Astrocyte (in vitro differentiated cells and primary cell): ENCODE measurements around the gene ACE2. TPM values are rescaled to one million over a fixed set of nuclear protein-coding genes. Genes with fewer than 3 reads are reported as not detected.
A peak's percentile ranks its signal among the peaks of the same experiment; 100 is the strongest.

ENCODE experiments used
- DNase-seq: peaks from one replicate; pipeline ENCODE4 v3.0.0-alpha.2; 2010; ENCODE audit warnings: low read depth
- FAIRE-seq: peaks from 2 replicates; lab custom pipeline; 2011; peaks lifted over from hg19 to GRCh38; lab: Jason Lieb, UNC
- H2AFZ ChIP-seq: 2 replicates; pipeline ENCODE4 v1.6.0; 2012; ENCODE audit warnings: low read depth, low read length, inconsistent platforms
- H3K27ac ChIP-seq: 2 replicates; pipeline ENCODE4 v1.5.1; 2011; ENCODE audit warnings: low read depth, low read length, inconsistent platforms
- H3K27me3 ChIP-seq: 2 replicates; pipeline ENCODE4 v1.6.0; 2011; ENCODE audit warnings: low read length, inconsistent platforms; ENCODE audit not compliant: insufficient read depth
- H3K36me3 ChIP-seq: 2 replicates; pipeline ENCODE4 v1.5.1; 2011; ENCODE audit warnings: low read length, inconsistent platforms; ENCODE audit not compliant: insufficient read depth
- H3K4me1 ChIP-seq: 2 replicates; pipeline ENCODE4 v1.5.1; 2011; ENCODE audit warnings: low read length, inconsistent platforms; ENCODE audit not compliant: insufficient read depth
- H3K4me2 ChIP-seq: 2 replicates; pipeline ENCODE4 v1.6.0; 2012; ENCODE audit warnings: low read length, inconsistent platforms
- H3K4me3 ChIP-seq: 2 replicates; pipeline ENCODE4 v1.5.1; 2011; ENCODE audit warnings: low read depth, mild to moderate bottlenecking, low read length, inconsistent platforms; ENCODE audit not compliant: insufficient read depth
- H3K79me2 ChIP-seq: 2 replicates; pipeline ENCODE4 v1.6.0; 2012; ENCODE audit warnings: mild to moderate bottlenecking, low read length, inconsistent platforms; ENCODE audit not compliant: insufficient read depth
- H3K9ac ChIP-seq: 2 replicates; pipeline ENCODE4 v1.6.0; 2012; ENCODE audit warnings: mild to moderate bottlenecking, low read length, inconsistent platforms
- H3K9me3 ChIP-seq: 2 replicates; pipeline ENCODE4 v1.5.1; 2012; ENCODE audit warnings: low read depth, mild to moderate bottlenecking, low read length, inconsistent platforms; ENCODE audit not compliant: insufficient read depth
- H4K20me1 ChIP-seq: 2 replicates; pipeline ENCODE4 v1.6.0; 2012; ENCODE audit warnings: low read length, inconsistent platforms; ENCODE audit not compliant: insufficient read depth
- H3K27ac Mint-ChIP-seq: one replicate; pipeline ENCODE4 v1.8.0; 2021; ENCODE audit warnings: mild to moderate bottlenecking, mixed read lengths; ENCODE audit not compliant: unreplicated experiment
- H3K27me3 Mint-ChIP-seq: one replicate; pipeline ENCODE4 v1.8.0; 2021; ENCODE audit warnings: low read depth, mixed read lengths; ENCODE audit not compliant: unreplicated experiment
- H3K36me3 Mint-ChIP-seq: one replicate; pipeline ENCODE4 v1.8.0; 2021; ENCODE audit warnings: low read depth, mixed read lengths; ENCODE audit not compliant: unreplicated experiment
- H3K4me1 Mint-ChIP-seq: one replicate; pipeline ENCODE4 v1.8.0; 2021; ENCODE audit warnings: low read depth, mixed read lengths; ENCODE audit not compliant: unreplicated experiment
- H3K4me3 Mint-ChIP-seq: one replicate; pipeline ENCODE4 v1.8.0; 2021; ENCODE audit warnings: mild to moderate bottlenecking, moderate library complexity, mixed read lengths; ENCODE audit not compliant: unreplicated experiment
- H3K9me3 Mint-ChIP-seq: one replicate; pipeline ENCODE4 v1.8.0; 2021; ENCODE audit warnings: mild to moderate bottlenecking, mixed read lengths; ENCODE audit not compliant: unreplicated experiment
- CTCF ChIP-seq: IDR thresholded peaks from 2 replicates; pipeline ENCODE4 v1.5.1; 2011; ENCODE audit warnings: low read depth, mild to moderate bottlenecking, inconsistent platforms, low read length, moderate library complexity; ENCODE audit not compliant: insufficient read depth
- EZH2 ChIP-seq: IDR thresholded peaks from 2 replicates; pipeline ENCODE4 v1.6.1; 2012; ENCODE audit warnings: mild to moderate bottlenecking, low read length, inconsistent platforms; ENCODE audit not compliant: insufficient read depth
- total RNA-seq: library from RNA; stranded (reverse); gene quantifications from 2 replicates; pipeline ENCODE4 v1.2.1, GENCODE V29; 2021

The ACE2 gene
- total RNA-seq, 1 donor from 2014 or later: not detected

- no peak overlapping the region for H3K4me3 Mint-ChIP-seq
- FAIRE-seq (peak; percentile 39), DNase-seq (no peak)
- H3K36me3 Mint-ChIP-seq: no peaks in the 10 kb centered on the region
- no peaks in the 10 kb centered on the region for H3K9me3 ChIP-seq
- H3K9me3 Mint-ChIP-seq: no peaks in the 10 kb centered on the region
- no peak overlapping the region for H2AFZ ChIP-seq
- no peak overlapping the region for H3K9ac ChIP-seq
- H3K4me1 ChIP-seq: no peaks in the 10 kb centered on the region
- no peaks in the 10 kb centered on the region for H3K4me1 Mint-ChIP-seq
- H3K27ac ChIP-seq: no peak overlapping the region
- no peak overlapping the region for H3K4me3 ChIP-seq
- H3K36me3 ChIP-seq: no peaks in the 10 kb centered on the region
- TF ChIP-seq CTCF: no peak
- TF ChIP-seq EZH2: no peak
- no peaks in the 10 kb centered on the region for H3K27me3 Mint-ChIP-seq
- H3K79me2 ChIP-seq: no peaks in the 10 kb centered on the region
- no peak overlapping the region for H3K4me2 ChIP-seq
- H3K27ac Mint-ChIP-seq: no peak overlapping the region
- no peaks in the 10 kb centered on the region for H3K27me3 ChIP-seq
- no peaks in the 10 kb centered on the region for H4K20me1 ChIP-seq
These were observed 43.2 kb upstream of the ACE2 start for GRCh38 chrX:15643786-15644559.

GRCh38 chrX:15631637-15632036 lies 30.9 kb upstream of the ACE2 start:
- H3K27ac Mint-ChIP-seq: no peak overlapping the region

More at GRCh38 chrX:15631637-15632036, 30.9 kb upstream of the ACE2 start:
- Mint-ChIP-seq H3K4me1 (no peaks in the 10 kb centered on the region), H3K4me3 (no peak overlapping the region), H3K27me3 (no peaks in the 10 kb centered on the region), H3K9me3 (no peaks in the 10 kb centered on the region), H3K36me3 (no peaks in the 10 kb centered on the region)
- Histone ChIP-seq H3K79me2 (no peaks in the 10 kb centered on the region), H3K9ac (no peak overlapping the region), H3K4me2 (no peak overlapping the region), H3K9me3 (no peaks in the 10 kb centered on the region), H3K27me3 (no peaks in the 10 kb centered on the region), H3K27ac (no peak overlapping the region), H3K36me3 (no peaks in the 10 kb centered on the region), H2AFZ (no peak overlapping the region), H3K4me3 (no peak overlapping the region), H3K4me1 (no peaks in the 10 kb centered on the region), H4K20me1 (no peaks in the 10 kb centered on the region)
- FAIRE-seq (peak; percentile 62), DNase-seq (no peak)
- TF ChIP-seq CTCF (no peak), EZH2 (no peak)
